Activated T-helper 17 cell treated with anti-CD3 and anti-CD28 coated beads, Interleukin-2, amount 50 U/mL, for 72 hours (primary cell): ENCODE results near the gene VPS13D. TPM values are rescaled to one million over a fixed set of nuclear protein-coding genes. Genes with fewer than 3 reads are reported as not detected.

ENCODE experiments used
- ATAC-seq: fragments of 150-1000 bp; cut with Tn5 transposase; replicated peaks from 2 replicates; pipeline ENCODE4 v1.10.0; 2021; ENCODE audit warnings: mild to moderate bottlenecking, moderate library complexity
- H3K27ac Mint-ChIP-seq: one replicate; pipeline ENCODE4 v1.8.0; 2022; ENCODE audit warnings: mixed read lengths
- H3K27me3 Mint-ChIP-seq: one replicate; pipeline ENCODE4 v1.8.0; 2022; ENCODE audit warnings: mixed read lengths
- H3K36me3 Mint-ChIP-seq: one replicate; pipeline ENCODE4 v1.8.0; 2022; ENCODE audit warnings: low read depth, mild to moderate bottlenecking, mixed read lengths
- H3K4me1 Mint-ChIP-seq: one replicate; pipeline ENCODE4 v1.8.0; 2022; ENCODE audit warnings: mixed read lengths
- H3K4me3 Mint-ChIP-seq: one replicate; pipeline ENCODE4 v1.8.0; 2022; ENCODE audit warnings: mild to moderate bottlenecking, mixed read lengths
- H3K9me3 Mint-ChIP-seq: one replicate; pipeline ENCODE4 v1.8.0; 2022; ENCODE audit warnings: mixed read lengths
- total RNA-seq, 2 donors: library from RNA; stranded (reverse); gene quantifications; one replicate each; pipeline ENCODE4 v1.2.3, GENCODE V29; 2022

VPS13D gene
- total RNA-seq, 2 donors from 2014 or later: 30.4 to 35.6 TPM

GRCh38 chr1:12552951-12553921 lies 323.4 kb downstream of the VPS13D start:
- Mint-ChIP-seq H3K27me3 (no peaks in the 10 kb centered on the region), H3K9me3 (no peaks in the 10 kb centered on the region), H3K4me3 (no peak overlapping the region), H3K27ac (no peak overlapping the region), H3K36me3 (no peaks in the 10 kb centered on the region), H3K4me1 (no peaks in the 10 kb centered on the region)
- ATAC-seq: peak; percentile 5

GRCh38 chr1:12553963-12554362 lies 324.1 kb downstream of the VPS13D start:
- Mint-ChIP-seq H3K27me3 (no peaks in the 10 kb centered on the region), H3K27ac (peak overlapping the region; percentile 13), H3K9me3 (no peaks in the 10 kb centered on the region), H3K36me3 (no peaks in the 10 kb centered on the region), H3K4me3 (no peak overlapping the region), H3K4me1 (no peaks in the 10 kb centered on the region)
- peak; percentile 44 for ATAC-seq

DNA sequence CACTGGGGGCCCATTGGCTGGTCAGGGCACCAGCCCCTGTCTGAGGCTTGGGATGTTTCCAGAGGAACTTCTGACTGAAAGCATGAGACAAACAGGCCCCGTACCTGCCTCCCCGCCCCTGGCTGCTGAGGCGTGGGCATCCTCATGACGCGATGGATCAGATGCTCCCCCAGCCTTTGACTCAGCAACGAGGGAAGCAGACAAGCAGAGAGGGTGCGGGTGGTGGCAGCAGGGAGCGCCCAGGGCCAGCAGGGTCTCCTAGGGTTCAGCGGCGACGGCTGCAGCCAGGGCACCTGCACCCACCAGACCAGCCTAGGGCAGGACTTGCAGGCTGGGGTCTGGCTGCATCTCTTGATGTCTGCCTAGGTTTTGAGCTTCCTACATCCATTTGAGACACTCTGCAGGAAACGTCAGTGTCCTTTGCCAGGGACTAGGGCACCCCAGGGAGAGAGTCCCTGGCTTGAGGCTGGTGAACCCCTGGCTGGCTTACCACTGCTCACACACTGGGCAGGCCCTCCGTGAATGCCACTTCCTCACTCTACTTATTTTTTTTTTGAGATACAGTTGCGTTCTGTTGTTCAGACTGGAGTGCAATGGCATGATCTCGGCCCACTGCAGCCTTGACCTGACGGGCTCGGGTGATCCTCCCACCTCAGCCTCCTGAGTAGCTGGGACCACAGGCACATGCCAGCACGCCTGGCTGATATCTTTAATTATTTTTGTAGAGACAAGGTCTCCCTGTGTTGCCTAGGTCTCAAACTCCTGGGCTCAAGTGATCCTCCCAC lies 324.9 kb downstream of the VPS13D start:
- Mint-ChIP-seq H3K9me3 (no peaks in the 10 kb centered on the region), H3K27me3 (no peaks in the 10 kb centered on the region), H3K36me3 (no peaks in the 10 kb centered on the region), H3K4me1 (no peaks in the 10 kb centered on the region), H3K27ac (no peak overlapping the region), H3K4me3 (no peak overlapping the region)
- ATAC-seq: no peak

DNA sequence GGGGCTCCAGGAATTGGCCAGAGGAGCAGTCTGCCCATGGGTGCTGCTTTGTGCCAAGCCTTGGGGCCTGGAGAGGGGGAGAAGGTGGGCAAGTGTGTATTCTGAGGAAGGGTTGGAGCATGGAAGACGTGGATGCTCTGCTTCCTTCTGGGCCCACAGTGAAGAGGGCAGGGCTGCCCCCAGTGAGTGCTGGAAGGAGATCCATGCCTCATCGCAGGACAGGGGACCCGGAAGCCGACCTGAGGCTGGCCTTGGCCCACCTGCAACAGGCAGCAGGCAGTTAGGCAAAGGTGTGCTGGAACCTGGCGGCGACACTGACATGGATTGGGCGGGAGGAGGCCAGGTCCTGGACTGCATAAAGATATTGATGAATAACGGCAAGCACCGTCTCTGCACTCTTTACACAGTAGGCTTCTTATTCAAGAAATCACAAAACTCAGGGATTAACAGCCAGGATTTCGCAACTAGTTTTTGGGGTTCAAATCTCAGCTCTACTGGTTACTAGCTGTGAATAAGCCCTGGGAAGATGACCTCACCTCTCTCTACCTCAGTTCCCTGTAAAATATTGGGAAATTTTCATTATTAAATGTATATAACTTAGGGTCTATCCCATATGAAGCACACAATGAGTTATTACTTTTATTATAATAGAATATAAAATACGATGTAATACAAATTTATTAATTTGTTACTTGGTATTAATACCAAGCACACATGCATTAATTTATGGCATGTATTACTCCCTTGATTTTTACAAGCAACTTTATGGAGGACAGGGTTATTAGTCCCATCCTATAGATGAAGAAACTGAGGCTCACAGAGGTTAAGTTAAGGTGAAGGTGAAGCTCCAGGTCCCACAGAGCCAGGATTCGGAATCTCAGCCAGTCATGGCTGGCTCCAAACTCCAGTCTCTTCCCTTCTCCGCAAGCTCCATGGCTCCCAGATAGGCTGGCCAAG lies 325.9 kb downstream of the VPS13D start:
- ATAC-seq: no peak
- no peaks in the 10 kb centered on the region for H3K27me3 Mint-ChIP-seq
- H3K4me3 Mint-ChIP-seq: no peak overlapping the region
- H3K9me3 Mint-ChIP-seq: no peaks in the 10 kb centered on the region
- no peaks in the 10 kb centered on the region for H3K36me3 Mint-ChIP-seq
- no peak overlapping the region for H3K27ac Mint-ChIP-seq
- H3K4me1 Mint-ChIP-seq: no peaks in the 10 kb centered on the region

DNA sequence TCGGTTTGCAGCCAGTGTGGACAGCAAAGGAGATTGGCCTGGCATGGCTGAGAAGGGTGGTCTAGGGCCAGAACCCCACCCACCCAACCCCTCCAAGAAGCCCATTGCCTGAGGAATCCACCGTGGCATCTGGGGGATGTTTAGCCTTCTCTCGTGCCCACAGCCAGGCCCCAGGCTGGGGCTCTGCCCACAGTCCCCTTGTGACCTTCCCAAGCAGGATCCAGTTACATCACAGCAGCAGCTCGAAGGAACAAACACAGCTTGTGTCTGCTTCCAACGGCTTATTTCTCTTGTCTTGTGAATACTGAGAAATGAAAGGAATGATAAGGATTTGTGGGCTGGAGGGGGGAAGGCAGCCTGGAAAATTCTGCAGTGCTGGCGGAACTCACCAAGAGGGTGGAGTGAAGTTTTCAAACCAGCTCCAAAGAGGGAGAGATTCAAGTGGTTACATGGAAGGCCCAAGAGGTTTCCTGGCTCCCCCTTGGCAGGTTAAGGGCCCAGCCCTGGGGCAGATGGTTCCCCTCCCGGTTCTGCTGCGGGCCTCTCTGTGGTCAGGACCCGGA lies 326.6 kb downstream of the VPS13D start:
- H3K27me3 Mint-ChIP-seq: no peaks in the 10 kb centered on the region
- H3K4me3 Mint-ChIP-seq: no peak overlapping the region
- H3K9me3 Mint-ChIP-seq: no peaks in the 10 kb centered on the region
- H3K4me1 Mint-ChIP-seq: no peaks in the 10 kb centered on the region
- no peak for ATAC-seq
- H3K36me3 Mint-ChIP-seq: no peaks in the 10 kb centered on the region
- no peak overlapping the region for H3K27ac Mint-ChIP-seq

DNA sequence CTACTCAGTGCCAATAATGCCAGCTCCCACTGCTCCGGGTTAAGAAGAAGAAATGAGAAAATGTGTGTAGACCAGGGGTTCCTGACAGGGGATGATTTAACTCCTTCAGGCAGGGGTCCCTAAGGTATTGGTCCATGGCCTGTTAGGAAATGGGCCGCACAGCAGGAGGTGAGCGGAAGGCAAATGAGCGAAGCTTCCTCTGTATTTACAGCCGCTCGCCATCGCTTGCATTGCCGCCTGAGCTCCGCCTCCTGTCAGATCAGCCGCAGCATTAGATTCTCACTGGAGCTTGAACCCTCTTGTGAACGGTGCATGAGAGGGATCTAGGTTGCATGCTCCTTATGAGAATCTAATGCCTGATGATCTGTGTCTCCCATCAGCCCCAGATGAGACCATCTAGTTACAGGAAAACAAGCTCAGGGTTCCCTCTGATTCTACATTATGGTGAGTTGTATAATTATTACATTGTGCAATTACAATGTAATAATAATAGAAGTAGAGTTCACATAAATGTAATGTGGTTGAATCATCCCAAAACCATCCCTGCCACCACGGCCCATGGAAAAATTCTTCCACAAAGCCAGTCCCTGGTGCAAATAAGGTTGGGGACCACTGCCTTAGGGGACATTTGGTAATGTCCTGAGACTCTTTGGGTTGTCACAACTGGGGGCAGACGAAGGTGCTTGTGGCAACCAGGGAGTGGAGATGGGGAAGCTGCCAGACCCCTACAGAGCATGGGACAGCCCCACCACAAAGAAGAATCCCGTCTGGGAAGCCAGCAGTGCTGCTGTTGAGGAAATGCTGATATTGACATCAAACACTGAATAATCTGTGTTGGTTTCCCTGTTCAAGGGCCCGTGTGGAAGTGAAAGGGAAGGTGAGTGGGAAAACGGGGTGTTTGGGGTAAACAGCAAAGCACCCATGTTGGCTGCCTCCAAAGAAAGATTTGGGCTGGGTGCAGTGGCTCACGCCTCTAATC lies 327.4 kb downstream of the VPS13D start:
- Mint-ChIP-seq H3K4me1 (no peaks in the 10 kb centered on the region), H3K27me3 (no peaks in the 10 kb centered on the region), H3K36me3 (no peaks in the 10 kb centered on the region), H3K27ac (peak overlapping the region; percentile 70), H3K9me3 (peaks cover under 1% of the 10 kb centered on the region), H3K4me3 (no peak overlapping the region)
- no peak for ATAC-seq

DNA sequence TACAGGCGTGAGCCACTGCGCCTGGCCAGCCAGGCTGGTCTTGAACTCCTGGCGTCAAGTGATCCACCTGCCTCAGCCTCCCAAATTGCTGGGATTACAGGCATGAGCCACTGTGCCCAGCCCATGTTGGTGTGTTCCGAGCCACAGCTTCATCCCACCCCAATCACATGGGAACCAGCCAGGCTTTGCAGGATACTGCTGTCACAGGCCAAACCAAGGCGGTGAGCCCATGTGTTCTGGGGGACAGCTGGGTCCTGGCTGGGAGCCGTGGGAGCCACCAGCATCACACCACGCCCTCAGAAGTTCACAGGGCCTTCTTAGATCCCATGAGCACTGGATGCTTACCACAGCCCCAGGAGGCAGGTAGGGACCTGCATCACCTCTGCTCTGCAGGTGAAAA lies 331.3 kb downstream of the VPS13D start:
- Mint-ChIP-seq H3K27me3 (no peaks in the 10 kb centered on the region), H3K4me3 (no peak overlapping the region), H3K4me1 (no peaks in the 10 kb centered on the region), H3K27ac (no peak overlapping the region), H3K36me3 (peaks cover 2% of the 10 kb centered on the region), H3K9me3 (peaks cover 17% of the 10 kb centered on the region)
- no peak for ATAC-seq

Other genes starting within 250 kb of the VPS13D start
- 10 to 100 TPM; 46.5 to 70.1 TPM for gene MFN2, start 249.6 kb upstream of the VPS13D start, total RNA-seq
- 100 to 1,000 TPM in 1 of 2 donors, 10 to 100 TPM in 1; 51.1 to 115 TPM for gene MIIP, start 210.5 kb upstream of the VPS13D start, total RNA-seq
- 100 to 1,000 TPM in 1 of 2 donors, 10 to 100 TPM in 1; 35.3 to 216 TPM for gene TNFRSF8, start 166.7 kb upstream of the VPS13D start, total RNA-seq
- 100 to 1,000 TPM; 291 to 379 TPM for gene TNFRSF1B, start 63.0 kb upstream of the VPS13D start, total RNA-seq